ENCODE measurements around the gene DMD. TPM values are rescaled to one million over a fixed set of nuclear protein-coding genes. Genes with fewer than 3 reads are reported as not detected.

DMD gene
- total and polyA plus RNA-seq, 2 of the 13 experiments (the other 11 are each of a cell fraction or from before 2014, with no cell fraction given): 17.6 to 25.9 TPM

DNA sequence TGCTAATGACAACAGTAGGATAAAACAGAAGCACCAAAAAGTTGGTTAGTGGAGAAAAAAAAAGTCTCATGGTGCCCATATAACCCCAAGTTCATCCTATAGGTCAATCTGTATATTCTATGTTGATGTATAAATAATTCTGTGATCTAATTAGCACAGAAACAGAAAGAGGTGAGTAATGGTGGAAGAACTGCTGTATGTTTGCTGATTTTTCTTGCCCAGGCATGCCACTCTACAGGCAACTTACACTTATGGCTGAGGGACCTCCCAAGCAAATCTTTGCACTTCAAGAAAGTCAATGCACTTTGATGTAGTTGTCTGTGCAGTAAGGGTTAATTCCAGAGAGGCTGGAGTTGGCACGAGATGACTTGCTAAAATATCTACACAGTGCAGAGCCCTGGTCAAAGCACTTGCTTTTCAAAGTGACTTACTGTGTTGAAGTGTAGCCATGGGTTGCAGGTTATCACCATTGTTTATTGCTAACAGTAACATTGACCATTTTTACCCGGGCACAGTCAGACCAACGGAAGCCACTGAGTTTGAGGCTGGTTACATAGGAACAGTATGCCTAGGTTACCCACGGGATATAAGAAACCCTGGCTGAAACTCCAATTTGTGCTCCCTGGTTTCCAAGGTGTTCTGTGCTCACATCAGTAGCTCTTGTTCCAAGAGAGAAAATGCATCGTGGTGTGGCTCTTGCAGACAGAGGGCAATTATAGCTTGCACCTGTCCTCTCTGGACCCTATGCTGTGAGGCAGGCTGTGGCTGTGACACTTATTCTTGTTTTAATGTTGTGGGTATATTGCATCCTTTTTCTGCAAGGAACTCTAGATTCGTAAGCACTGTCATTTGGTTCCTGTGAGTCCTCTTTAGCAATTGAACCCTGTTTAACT is 1998.2 kb downstream of the DMD start (continued):
- TF ChIP-seq MEIS1 (CRISPR knock-in tag; IDR thresholded peaks at IDR 0.05; ENCODE audit: borderline replicate concordance) (no peak), KLF15 (CRISPR knock-in tag; IDR thresholded peaks at IDR 0.05; ENCODE audit: borderline replicate concordance) (no peak), ZNF614 (CRISPR knock-in tag; IDR thresholded peaks at IDR 0.05; ENCODE audit: borderline replicate concordance) (no peak), MED8 (CRISPR knock-in tag; IDR thresholded peaks at IDR 0.05; ENCODE audit: insufficient replicate concordance) (no peak), SKI (IDR thresholded peaks at IDR 0.05; ENCODE audit: partially characterized antibody) (no peak), ZNF747 (CRISPR knock-in tag; IDR thresholded peaks at IDR 0.05; ENCODE audit: borderline replicate concordance) (no peak), KLF13 (CRISPR knock-in tag; IDR thresholded peaks at IDR 0.05) (no peak)
- TF ChIP-seq, protein P1, sequence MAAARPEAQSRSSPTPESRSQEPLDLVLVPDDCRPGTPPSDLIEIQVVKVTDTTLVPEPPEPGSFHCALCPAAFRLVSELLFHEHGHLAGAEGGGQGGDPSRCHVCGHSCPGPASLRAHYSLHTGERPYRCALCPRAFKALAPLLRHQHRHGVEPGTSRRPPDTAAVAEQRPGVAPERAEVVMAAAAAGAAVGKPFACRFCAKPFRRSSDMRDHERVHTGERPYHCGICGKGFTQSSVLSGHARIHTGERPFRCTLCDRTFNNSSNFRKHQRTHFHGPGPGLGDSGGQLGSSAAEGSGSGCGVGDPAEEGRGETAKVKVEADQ (CRISPR knock-in tag; IDR thresholded peaks at IDR 0.05; ENCODE audit: borderline replicate concordance): no peak
- TF ChIP-seq, protein P2, sequence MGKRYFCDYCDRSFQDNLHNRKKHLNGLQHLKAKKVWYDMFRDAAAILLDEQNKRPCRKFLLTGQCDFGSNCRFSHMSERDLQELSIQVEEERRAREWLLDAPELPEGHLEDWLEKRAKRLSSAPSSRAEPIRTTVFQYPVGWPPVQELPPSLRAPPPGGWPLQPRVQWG (CRISPR knock-in tag; IDR thresholded peaks at IDR 0.05; ENCODE audit: borderline replicate concordance, low read depth): no peak
- TF ChIP-seq, protein P3, sequence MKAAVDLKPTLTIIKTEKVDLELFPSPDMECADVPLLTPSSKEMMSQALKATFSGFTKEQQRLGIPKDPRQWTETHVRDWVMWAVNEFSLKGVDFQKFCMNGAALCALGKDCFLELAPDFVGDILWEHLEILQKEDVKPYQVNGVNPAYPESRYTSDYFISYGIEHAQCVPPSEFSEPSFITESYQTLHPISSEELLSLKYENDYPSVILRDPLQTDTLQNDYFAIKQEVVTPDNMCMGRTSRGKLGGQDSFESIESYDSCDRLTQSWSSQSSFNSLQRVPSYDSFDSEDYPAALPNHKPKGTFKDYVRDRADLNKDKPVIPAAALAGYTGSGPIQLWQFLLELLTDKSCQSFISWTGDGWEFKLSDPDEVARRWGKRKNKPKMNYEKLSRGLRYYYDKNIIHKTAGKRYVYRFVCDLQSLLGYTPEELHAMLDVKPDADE (CRISPR knock-in tag; IDR thresholded peaks at IDR 0.05): no peak

All from HepG2 (cell line).